ENCODE results near the gene EPGN.

EPGN gene

DNA sequence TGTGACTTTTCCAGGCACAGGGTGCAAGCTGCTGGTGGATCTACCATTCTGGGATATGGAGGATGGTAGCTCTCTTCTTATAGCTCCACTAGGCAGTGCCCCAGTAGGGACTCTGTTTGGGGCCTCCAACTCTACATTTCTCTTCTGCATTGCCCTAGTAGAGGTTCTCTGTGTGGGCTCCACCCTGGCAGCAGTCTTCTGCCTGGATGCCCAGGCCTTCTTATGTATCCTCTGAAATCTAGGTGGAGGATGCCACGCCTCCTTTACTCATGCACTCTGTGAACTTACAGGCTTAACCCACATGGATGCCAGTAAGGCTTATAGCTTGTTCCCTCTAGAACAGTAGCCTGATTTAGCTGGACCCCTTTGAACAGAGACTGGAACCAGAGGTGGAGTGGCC, 35.8 kb downstream of the EPGN start:
- no peak for DNase-seq

DNA sequence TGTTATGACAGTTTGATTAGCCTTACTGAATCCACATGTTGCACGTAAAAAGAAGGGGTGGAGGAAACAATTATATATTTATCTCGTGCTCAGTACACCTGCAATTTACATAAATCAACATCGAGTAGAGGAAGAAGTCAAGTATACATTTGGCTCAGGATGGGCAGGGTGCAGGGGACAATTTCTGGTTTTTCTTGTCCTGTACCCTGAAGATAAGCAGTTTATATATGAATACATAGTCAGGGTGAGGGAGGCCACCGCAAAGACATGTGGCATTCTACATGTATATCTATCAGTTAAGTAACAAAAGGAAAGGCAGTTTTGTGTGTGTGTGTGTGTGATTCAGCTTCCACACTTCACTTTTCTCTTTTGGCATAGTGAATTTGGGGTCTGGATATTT, 45.6 kb downstream of the EPGN start:
- DNase-seq: no peak

DNA sequence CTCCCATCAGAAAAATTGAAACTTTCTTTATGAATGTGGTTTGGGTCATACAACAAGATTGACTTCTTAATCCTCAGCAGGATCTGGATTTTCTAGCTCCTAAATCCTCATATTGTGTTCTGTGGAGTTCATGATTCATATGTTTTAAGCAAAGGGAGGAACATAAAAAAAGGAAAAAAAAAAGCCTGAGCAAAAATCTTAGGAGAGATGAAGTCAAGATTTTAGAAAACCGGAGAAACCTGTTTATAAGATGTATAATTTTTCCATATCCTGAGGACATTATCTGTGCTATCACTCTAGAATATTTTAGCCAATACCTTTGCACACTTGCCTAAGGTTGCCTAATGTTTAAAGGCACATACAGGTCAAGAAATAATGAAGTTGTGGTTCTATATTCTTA, 49.7 kb downstream of the EPGN start:
- no peak for DNase-seq

DNA sequence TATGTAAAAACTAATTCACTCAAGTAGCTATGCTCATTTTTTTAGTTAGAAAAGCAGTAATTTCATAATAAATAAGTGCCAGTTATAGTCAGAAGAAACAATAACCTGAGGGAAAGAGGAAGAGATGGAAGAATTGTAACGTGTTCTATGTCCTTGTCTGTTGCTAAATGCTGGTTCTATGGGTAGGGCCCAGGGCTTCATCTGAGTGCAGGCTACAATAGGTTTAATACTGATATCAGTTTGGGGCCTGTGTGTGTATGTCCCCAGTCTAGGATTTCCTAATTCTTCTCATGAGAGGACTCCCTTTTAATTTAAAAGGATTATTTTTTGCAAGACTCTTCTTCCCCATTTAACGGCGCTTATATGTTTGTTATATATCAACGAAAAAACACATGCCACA, 53.4 kb downstream of the EPGN start:
- DNase-seq: no peak

DNA sequence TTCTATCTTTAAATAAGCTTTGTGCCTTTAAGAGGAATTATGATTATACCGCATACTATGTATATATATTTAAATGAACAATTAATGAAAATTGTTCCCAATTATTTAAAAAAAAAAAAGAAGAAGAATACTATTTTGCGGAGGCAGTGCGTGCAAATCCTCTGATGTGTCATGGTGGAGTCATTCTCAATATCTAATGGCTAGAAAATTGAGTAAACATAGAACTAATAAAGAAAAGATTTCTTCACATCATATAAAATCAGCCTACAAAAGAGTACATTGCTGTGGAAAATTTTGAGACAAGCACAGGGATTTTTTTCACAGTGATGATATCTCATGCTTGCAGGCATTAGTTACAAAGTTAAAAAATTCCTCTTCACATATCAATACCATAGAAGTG, 54.1 kb downstream of the EPGN start:
- no peak for DNase-seq

DNA sequence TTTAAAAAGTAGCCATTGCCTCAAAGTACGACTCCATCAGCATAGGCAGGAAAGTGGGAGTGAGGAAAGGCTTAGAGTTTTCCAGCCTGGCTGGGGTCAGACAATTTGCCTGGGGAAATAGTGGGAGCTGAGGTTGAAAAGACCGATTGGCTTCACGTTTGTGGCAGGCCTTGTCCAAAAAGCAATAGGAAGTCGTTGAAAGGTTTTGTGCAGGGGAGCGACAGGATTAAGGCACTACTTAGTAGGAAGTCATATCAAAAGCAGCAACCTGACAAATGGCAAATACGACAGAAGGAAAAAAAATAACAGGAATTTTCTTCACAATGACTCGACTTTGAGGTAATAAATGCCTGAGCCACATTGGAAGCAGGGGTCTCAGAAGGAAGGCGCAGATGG, 56.0 kb downstream of the EPGN start:
- no peak for DNase-seq

DNA sequence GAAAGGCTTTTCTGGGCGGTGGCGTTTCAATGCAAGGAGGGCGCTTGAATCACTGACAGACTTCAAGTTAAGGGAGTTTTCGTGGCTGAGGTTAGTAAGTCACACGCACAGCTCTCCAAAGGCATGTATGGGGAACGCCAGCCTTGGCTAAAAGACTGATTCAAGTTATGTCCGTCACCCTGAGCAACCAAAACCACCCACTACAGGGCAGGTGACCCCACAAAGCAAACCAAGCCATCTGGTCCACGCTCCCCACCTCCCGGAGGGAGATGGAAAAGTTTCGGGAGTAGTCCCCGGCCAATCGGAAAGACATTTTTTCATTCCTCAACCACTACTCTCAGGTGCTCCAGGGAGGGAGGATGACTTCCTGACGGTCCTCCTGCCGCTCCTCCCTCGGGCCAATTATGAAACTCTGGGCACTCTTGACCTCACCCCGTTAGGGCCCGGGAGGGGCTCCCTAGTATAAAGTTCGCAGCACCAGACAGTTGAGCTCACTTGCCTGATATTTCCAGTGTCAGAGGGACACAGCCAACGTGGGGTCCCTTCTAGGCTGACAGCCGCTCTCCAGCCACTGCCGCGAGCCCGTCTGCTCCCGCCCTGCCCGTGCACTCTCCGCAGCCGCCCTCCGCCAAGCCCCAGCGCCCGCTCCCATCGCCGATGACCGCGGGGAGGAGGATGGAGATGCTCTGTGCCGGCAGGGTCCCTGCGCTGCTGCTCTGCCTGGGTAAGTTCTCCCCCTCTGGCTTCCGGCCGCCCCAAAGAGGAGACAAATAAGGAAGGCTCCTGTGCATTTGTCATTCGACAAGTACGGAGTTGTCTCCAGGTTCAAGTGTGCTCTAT, 56.6 kb downstream of the EPGN start, which contains the start of gene EREG:
Gene EREG, plus strand, starts transcription at position 494 of the 840 bp plus-strand sequence. Its CDS starts 164 bp downstream, at position 658.
- DNase-seq: no peak

DNA sequence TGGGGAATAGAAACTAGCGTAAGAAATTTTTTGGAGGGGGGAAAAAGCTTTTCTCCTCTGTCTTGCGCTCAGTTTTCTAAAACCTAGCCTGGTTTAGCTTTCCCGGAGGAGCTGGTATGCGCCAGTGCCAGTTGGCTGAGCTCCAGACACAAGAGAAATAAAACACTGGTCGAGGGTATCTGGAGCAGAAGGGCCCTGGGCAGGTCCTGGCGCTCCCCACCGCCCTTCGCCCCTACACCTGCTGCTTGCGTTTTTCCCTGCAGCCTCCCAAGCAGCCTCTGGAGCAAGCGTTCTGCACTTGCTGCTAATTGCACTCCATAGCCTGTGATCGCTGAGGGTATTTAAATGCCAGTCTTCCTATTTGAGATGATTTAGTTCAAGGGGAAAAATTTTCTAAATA, 57.5 kb downstream of the EPGN start:
- DNase-seq: no peak

All from midbrain (tissue), 1 donor.